Uterus (tissue), 4 donors: ENCODE data around the gene TMEM131L. TPM values are rescaled to one million over a fixed set of nuclear protein-coding genes. Genes with fewer than 3 reads are reported as not detected.

Experiments used
- DNase-seq, 2 donors: peaks; one replicate each; pipeline ENCODE4 v3.0.0-alpha.2; 2019 to 2020
- H3K27ac ChIP-seq, 2 donors: fragments of 200-600 bp; sonication (generic); 1 replicate in 1 of 2; 2 replicates in 1 of 2; pipeline ENCODE4 v1.5.1; 2016 to 2018
- H3K27me3 ChIP-seq, 2 donors: fragments of 200-600 bp; sonication (generic); one replicate each; pipeline ENCODE4 v1.5.1; 2018 to 2019; ENCODE audit warnings: control low read depth in 1 of 2
- H3K36me3 ChIP-seq, 2 donors: fragments of 200-600 bp; sonication (generic); one replicate each; pipeline ENCODE4 v1.5.1; 2019; ENCODE audit warnings: control low read depth in 1 of 2
- H3K4me1 ChIP-seq, 2 donors: fragments of 200-600 bp; sonication (generic); one replicate each; pipeline ENCODE4 v1.5.1; 2018 to 2019; ENCODE audit warnings: control low read depth in 1 of 2
- H3K4me3 ChIP-seq, 2 donors: fragments of 200-600 bp; sonication (generic); 1 replicate in 1 of 2; 2 replicates in 1 of 2; pipeline ENCODE4 v1.5.1; 2018 to 2019; ENCODE audit warnings: mild to moderate bottlenecking in 1 of 2
- H3K9me3 ChIP-seq, 2 donors: fragments of 200-600 bp; sonication (generic); one replicate each; pipeline ENCODE4 v1.5.1; 2019; ENCODE audit warnings: control low read depth in 1 of 2
- CTCF ChIP-seq, 4 experiments: fragments of 200-600 bp in 2 of 4; fragments of 450-650 bp in 2 of 4; sonication (generic) in 2 of 4; IDR thresholded peaks; one replicate each; pipeline ENCODE4 v1.5.1; 2016 to 2019; ENCODE audit warnings: antibody characterized with exemption in 4 of 4, mild to moderate bottlenecking in 2 of 4, moderate library complexity in 1 of 4
- POLR2A ChIP-seq, 2 donors: fragments of 450-650 bp; IDR thresholded peaks; one replicate each; pipeline ENCODE4 v1.6.1; 2016; ENCODE audit warnings: antibody characterized with exemption in 2 of 2, mild to moderate bottlenecking in 1 of 2, moderate library complexity in 1 of 2
- intact Hi-C: fragments of 100-400 bp; cut with DNase I; formaldehyde crosslinking; loops from one replicate; pipeline ENCODE4 v1.15.1; 2023; ENCODE audit warnings: low total_unique reads
- total RNA-seq, 4 donors: library from RNA; depleted of rRNA in 3 of 4; stranded (reverse); fragments of >200 nt in 3 of 4; gene quantifications; one replicate each; pipeline versions ENCODE4 v1.1.0 to v1.2.4, GENCODE V29; 2014 to 2023
- donor health status: DM: yes; HTN: yes; CAD: no.

Gene TMEM131L
- total RNA-seq, 4 donors from 2014 or later: 2.4 to 49.6 (median 18.0) TPM

- H3K27ac ChIP-seq: no peak overlapping the region
- H3K36me3 ChIP-seq: no peaks in the 10 kb centered on the region
- TF ChIP-seq POLR2A (IDR thresholded peaks at IDR 0.05) (no peak), CTCF (IDR thresholded peaks at IDR 0.05) (no peak)
- no peak for DNase-seq
- intact Hi-C loops: no loop called here
- H3K4me1 ChIP-seq: no peaks in the 10 kb centered on the region
- H3K9me3 ChIP-seq: no peaks in the 10 kb centered on the region
- no peaks in the 10 kb centered on the region for H3K27me3 ChIP-seq
- H3K4me3 ChIP-seq: no peak overlapping the region
These were observed 185.4 kb downstream of the TMEM131L start for GRCh38 chr4:153651587-153651986.

GRCh38 chr4:153652051-153652784 is 186.1 kb downstream of the TMEM131L start:
- no peaks in the 10 kb centered on the region for H3K9me3 ChIP-seq
- no peak overlapping the region for H3K27ac ChIP-seq
- intact Hi-C loops: no loop called here
- H3K4me1 ChIP-seq: no peaks in the 10 kb centered on the region
- H3K36me3 ChIP-seq: no peaks in the 10 kb centered on the region
- H3K27me3 ChIP-seq: no peaks in the 10 kb centered on the region
- DNase-seq: no peak
- TF ChIP-seq POLR2A (IDR thresholded peaks at IDR 0.05) (no peak), CTCF (IDR thresholded peaks at IDR 0.05) (no peak)
- H3K4me3 ChIP-seq: no peak overlapping the region

GRCh38 chr4:153655002-153655541 is 188.9 kb downstream of the TMEM131L start:
- intact Hi-C loops: no loop called here
- no peaks in the 10 kb centered on the region for H3K4me1 ChIP-seq
- H3K27ac ChIP-seq: no peak overlapping the region
- no peaks in the 10 kb centered on the region for H3K9me3 ChIP-seq
- TF ChIP-seq CTCF (IDR thresholded peaks at IDR 0.05): no peak
- TF ChIP-seq POLR2A (IDR thresholded peaks at IDR 0.05): no peak
- no peaks in the 10 kb centered on the region for H3K36me3 ChIP-seq
- no peak for DNase-seq
- no peaks in the 10 kb centered on the region for H3K27me3 ChIP-seq
- H3K4me3 ChIP-seq: no peak overlapping the region

GRCh38 chr4:153655928-153656327 is 189.8 kb downstream of the TMEM131L start:
- Histone ChIP-seq H3K9me3 (no peaks in the 10 kb centered on the region), H3K4me1 (no peaks in the 10 kb centered on the region), H3K27me3 (no peaks in the 10 kb centered on the region), H3K36me3 (no peaks in the 10 kb centered on the region), H3K4me3 (no peak overlapping the region), H3K27ac (no peak overlapping the region)
- no peak for DNase-seq
- intact Hi-C loops: no loop called here
- TF ChIP-seq CTCF (IDR thresholded peaks at IDR 0.05) (no peak), POLR2A (IDR thresholded peaks at IDR 0.05) (no peak)

- Histone ChIP-seq H3K27ac (no peak overlapping the region), H3K4me3 (no peak overlapping the region), H3K27me3 (no peaks in the 10 kb centered on the region), H3K4me1 (no peaks in the 10 kb centered on the region), H3K9me3 (no peaks in the 10 kb centered on the region), H3K36me3 (no peaks in the 10 kb centered on the region)
- DNase-seq: no peak
- intact Hi-C loops: no loop called here
- no peak for TF ChIP-seq POLR2A (IDR thresholded peaks at IDR 0.05)
- TF ChIP-seq CTCF (IDR thresholded peaks at IDR 0.05): no peak
These were observed 195.2 kb downstream of the TMEM131L start for GRCh38 chr4:153661215-153661822.
